GM19372 (cell line): ENCODE data around the gene KIAA1755.

ENCODE experiments used
- ATAC-seq: cut with Tn5 transposase; IDR thresholded peaks from one replicate; pipeline ENCODE4 v1.9.1; 2021; ENCODE audit warnings: mild to moderate bottlenecking, low read depth, moderate library complexity; ENCODE audit not compliant: unreplicated experiment

KIAA1755 gene

DNA sequence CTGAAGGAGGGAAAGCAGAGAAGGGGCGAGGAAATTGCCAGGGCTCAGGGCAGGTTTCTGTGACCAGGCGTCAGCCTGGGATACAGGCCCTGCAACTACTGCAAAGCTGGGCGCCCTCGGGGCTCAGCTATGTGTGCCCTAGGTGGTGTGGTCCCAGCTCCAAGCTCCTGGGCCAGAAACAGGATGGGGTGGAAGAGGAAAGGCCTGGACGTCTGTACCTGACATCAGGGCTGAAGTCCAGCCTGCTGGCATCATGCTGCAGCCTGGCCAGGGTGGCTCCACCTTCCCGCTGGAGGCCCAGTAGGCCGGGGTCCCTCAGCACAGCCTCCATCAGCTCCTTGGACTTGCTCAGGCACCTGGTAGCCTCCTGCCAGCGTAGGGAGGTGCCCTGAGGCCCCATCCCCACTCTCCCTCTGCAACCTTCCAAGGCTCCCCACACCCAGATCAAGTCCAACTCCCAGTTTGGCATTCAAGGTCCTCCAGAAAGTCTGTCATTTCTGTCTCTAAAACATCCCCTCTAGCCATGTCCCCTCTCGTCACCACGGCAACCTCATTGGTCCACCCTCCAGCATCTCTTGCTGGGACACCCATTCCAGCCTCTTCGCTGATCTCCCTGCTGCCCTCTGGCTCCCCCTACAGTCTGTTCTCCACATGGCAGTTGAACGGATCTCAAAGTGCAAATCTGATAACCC, 38.2 kb downstream of the KIAA1755 start:
- ATAC-seq = no peak

DNA sequence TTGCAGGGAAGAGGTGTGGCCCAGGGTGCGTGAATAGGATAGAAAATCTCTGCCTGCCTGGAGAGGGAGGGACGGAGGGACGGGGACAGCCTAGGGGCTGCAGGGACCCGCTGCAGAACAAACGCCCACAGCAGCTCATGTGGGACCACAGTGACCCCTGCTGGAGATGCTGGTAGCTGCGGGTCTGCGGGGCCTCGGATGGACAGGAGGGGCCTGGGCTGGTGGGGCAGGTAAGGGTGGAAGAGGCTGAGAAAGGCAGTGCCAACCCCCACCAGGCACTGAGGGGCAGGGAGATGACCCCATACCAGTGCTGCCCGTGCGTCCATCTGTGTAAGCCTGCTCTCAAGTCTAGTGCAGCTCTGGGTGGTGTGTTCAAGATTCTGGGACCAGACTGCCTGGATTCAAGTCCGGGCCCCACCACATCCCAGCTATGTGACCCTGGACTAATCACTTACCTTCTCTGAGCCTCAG, 39.4 kb downstream of the KIAA1755 start:
- no peak for ATAC-seq

DNA sequence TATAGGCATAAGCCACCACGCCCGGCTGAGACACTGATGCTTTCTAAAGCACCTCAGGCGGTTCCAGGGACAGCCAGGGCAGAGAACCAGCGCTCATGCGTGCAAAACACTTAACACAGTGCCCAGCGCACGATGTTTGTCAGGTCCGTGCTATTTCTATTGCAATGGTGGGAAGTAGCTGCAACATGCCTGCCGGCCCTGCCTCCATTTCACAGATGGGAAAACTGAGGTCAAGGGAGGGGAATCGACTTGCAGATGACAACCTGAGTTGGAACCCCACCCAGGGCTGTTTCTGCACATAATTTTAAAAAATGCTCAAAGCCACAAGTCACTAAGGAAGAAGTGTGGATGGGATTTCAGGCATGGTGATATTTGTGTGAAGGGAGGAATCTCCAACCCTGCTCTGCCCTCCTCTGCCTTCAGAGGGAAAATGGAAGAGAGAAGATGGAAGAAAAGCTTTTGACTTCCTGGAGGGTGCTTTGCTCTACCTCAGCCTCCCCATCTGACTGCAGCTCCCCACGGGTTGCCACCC, 39.9 kb downstream of the KIAA1755 start:
- ATAC-seq = no peak

DNA sequence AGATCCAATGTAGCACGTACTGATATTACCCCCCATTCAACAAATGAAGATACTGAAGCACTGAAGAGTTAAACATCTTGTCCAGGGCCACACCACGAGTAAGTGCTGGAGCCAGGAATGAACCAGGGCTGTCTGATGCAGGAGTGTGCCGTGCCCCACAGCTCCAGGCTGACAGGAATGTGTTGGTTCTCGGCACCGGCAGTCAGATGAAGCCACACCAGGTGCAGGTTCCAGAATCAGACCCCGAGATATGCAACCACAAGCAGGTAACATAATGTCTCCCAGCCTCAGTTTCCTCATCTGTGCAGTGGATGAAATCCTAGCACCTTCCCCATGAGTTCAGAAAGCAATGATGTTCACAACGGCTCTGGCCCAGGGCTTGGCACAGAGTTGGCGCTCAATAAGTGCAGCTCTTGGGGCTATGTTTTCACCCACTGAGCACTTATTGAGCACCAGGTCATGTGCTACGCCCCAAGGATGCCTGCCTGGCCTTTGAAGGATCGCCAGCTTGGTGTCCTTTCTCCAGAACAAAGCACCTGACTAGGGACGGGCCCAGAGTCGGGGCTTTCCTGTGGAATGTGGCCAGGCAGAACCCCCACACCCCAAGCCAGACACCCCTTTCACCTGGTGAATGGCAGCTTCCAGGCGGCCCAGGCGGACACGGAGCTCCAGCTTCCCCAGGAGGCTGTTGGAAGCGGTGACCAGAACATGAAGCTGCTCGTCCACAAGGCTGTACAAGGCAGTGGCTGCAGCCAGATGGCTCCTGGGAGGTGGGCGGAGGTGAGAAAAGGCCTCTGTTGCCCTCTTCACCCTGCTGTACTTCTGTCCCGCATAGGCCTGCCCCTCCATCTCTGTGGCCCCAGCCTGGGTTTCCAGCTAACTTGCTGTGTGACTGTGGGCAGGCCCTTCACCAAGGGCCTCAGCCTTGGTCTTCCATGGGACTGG, 41.3 kb downstream of the KIAA1755 start:
- no peak for ATAC-seq

DNA sequence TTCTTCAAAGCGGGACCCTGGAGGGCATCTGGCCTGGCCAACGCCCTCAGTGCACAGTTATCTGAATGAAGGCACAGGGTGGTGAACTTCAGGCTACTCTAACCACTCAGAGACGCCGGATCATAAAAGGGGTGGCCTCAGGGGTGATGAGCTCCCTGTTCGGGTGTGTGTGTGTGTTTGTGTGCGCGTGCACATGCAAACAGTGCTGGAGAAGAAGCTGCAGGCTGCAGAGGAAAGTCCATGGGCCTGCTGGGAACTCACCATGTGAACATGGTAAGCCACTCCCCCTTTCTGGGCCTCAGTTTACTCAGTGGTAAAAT, 42.0 kb downstream of the KIAA1755 start:
- no peak for ATAC-seq

DNA sequence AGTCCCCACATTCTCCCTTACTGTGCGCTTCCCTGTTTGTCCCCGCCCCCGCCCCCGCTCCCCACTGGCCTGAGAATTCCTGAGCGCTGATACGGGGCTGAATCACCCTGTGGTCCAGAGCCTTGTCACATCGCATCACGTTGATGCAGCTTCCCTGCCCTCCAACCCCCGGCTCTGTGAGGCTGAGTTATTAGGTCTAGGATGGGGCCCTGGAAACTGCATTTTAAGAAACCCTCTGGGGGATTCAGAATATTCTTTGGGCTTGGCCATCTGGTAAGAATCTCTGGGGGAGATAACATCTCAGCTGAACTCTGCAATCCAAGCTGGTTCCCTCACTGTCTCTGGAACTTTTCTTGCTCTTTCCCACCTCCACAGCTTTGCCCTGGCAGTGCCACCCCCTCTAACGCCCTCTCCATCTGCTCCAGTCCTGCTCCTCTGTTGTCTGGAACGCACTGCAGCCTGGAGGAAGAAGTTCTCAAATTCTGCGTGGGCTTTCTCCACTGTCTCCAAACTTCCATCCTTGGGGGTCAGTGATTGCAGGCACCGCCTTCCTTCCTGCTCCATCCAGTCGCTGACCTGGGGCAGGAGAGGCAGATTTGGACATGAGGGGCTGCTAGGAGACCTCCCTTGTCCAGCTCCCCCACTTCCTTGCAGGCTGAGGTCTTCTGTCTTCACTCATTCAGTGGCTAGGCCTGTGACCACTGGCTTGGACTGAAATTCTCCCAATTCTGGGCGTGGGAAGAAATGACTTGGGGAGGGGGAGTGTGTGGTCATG, 42.6 kb downstream of the KIAA1755 start:
- no peak for ATAC-seq

DNA sequence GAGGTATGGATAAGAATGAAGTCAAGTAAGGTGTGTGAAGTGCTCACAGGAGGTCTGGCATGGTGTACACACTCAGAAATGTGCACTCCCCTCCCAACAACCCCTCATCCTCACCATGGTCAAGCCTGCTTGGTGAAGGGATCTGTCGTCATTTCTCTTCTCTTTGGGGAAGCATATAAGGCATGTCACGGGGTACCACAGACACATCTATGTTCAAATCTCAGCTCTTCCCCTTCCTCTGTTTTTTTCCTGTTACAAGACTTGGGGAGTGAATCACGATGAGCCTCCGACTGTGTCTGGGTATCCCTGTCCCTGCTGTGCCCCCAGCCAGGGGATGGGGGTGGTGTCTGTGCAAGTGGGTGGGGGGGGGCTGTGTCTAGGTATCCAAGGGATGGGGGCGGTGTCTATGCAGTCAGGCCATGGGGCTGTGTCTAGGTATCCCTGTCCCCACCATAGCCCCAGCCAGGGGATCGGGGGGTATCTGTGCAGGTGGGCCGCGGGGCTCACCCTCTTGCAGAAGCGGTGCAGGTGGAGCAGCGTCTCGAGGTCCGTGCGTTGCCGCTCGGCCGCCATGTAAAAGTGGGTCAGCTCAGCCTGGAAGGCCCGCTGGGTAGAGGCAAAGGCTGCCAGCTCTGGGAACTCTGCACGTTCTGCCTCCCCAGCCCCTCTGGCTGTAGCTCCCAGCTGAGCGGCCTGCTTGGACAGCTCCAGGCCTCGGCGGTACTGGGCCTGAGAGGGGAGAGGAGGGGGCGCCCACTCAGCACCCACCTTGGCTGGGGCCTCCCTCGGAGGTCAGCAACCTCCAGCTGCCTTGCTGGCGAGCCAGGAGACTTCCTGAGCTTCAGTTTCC, 43.6 kb downstream of the KIAA1755 start:
- ATAC-seq = no peak

DNA sequence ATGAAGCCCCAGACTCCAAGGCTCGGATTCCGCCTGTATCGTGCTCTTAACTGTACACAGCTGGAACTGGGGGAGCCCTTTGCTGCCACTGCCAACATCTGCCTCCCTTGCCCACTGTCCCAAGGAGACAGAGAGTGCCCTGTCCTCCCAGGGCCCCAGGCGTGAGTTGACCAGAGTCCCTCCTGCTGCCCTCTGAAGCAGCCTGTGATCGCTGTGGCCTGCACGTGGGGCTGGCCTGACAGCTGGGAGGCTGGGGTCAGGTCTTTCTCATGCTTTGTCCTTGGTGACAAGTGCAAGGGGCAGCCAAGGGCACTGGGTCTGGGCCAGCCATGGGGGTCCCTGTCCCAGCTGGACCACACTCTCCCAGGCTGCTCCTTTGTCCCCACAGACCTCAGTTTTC, 44.3 kb downstream of the KIAA1755 start:
- no peak for ATAC-seq

DNA sequence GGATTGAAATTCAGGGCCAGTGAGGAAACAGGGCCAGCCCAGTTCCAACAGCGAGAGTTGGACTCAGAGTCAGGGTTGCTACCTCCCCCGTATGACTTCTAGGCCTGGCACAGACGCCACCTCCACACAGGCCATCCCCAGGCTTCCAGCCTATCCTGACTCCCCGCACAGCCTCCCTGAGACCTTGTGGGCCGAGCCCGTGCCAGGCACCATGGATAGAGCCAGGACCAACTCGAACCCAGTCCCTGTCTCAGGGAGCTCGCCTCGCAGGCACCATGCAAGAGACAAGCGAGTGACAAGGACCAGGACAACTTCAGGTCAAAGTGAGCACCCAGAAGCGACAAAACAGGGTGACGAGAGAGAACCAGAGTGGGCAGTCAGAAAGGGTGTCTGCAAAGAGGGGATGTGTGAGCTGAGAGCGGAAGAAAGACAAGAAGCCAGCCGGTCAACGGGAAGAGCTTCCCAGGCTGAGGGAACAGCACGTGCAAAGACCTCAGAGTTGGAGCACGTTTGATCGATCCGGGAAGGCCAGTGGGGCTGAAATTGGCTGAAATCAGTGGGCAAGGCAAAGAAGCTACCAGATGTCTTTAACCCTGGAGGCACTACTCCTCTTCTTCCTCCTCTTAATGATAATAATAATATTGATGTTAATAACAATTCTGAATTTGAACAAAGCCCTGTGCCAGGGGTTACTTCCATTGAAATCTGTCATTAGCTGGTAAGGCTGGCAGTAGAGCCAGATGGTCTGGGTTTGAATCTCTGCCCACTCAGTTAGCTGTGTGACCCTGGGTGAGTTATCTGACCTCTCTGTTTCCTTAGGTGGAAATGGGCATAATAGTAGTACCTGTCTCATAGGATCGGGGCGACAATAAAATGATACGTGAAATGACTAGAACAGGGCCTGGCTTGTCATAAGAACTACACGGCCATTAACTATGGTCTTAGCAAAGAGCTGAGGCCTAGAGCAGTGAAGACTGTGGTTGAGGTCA, 45.0 kb downstream of the KIAA1755 start:
- ATAC-seq = no peak

DNA sequence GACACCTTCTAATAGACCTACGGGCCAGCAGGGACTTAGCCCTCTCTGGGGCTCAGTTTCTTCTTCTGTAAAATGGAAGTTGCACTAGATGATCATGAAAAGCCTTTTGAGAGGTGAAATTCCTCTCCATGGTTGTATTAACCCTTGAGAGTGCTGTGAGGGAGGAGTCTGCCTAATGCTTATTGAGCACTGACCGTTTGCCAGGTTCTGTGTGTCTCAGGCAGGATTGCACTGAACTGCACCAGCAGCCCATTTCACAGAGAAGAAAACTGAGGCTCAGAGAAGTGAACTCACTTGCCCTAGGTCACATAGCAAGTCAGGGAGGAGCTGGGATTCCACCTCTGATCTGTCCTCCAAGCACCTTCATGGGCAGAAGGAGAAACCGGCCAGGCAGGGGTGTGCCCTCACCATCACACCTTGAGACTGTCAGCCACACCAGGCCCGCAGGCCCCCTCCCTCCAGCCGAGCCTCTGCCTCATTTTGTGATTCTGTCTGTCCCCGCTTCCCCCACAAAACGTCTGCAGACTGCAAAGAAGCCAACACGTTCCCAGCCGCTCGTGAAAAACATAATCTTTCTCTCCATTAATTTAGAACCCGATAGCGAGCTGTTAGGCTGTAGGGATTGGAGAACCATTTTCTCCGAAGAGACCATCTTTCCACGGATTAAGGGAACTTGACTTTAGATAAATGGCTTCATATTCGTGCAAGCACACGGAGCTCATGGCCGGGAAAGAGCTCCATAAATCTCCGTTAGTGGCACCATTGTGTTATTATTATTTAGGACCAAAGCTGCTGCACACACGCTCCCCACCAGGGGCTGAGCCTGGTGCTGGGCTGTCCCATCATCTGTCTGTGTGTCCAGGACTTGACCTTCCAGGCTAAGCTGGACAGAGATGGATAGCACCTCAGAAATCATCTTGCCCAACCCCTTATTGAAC, 46.0 kb downstream of the KIAA1755 start:
- no peak for ATAC-seq

DNA sequence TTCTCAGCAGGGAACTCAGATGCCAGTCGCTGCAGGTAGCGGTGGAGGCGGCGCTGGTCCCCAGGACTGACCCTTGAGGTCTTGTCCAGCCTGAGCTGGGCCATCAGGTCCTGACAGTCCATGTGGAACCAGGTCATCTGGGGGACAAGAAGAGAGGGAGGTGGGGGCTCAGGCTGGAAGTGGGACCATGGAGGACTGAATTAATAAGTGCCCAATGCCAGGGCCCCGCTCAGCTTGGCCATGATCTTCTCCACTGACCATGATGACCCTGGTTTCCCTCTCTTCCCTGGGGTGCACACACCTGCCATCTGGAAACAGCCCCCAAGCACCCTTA, 47.0 kb downstream of the KIAA1755 start:
- ATAC-seq = no peak

DNA sequence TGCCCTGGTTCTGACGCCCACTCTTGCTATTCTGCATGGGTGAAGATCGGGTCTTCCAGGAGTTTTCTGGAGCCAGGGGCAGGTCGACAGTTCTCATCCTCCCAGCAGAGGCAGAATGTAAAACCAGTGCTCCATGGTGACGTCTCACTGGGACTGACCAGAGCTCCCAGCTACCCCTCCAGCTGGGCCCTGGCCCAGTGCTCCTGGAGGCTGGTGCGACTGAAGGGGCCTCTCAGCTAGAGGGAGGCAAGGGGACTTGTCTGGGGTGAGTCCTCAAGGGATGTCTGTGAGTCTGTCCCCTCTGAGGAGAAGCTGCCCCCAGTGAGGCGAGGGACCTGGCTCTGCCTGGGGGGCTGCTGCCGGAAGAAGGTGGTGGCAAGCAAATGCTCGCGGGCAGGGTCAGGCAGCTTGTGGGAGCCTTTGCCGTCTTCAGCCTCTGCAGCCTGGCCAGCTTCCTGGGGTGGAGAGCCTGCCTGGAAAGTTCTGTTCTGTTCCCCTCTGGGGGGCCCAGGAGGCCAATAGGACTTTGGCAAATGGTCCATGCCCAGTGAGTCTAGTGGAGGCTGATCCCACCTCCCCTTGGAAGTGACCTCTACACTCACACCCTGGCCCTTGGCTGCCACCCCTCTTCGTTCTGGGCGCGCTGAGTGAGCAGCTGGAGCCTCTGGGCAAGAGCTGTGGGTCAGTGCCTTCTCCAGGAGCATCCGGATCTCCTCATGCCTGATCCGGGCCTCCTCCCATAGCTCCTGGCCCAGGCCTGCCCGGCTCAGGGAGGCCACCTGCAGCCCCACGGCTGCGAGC, 47.5 kb downstream of the KIAA1755 start:
- ATAC-seq = no peak

DNA sequence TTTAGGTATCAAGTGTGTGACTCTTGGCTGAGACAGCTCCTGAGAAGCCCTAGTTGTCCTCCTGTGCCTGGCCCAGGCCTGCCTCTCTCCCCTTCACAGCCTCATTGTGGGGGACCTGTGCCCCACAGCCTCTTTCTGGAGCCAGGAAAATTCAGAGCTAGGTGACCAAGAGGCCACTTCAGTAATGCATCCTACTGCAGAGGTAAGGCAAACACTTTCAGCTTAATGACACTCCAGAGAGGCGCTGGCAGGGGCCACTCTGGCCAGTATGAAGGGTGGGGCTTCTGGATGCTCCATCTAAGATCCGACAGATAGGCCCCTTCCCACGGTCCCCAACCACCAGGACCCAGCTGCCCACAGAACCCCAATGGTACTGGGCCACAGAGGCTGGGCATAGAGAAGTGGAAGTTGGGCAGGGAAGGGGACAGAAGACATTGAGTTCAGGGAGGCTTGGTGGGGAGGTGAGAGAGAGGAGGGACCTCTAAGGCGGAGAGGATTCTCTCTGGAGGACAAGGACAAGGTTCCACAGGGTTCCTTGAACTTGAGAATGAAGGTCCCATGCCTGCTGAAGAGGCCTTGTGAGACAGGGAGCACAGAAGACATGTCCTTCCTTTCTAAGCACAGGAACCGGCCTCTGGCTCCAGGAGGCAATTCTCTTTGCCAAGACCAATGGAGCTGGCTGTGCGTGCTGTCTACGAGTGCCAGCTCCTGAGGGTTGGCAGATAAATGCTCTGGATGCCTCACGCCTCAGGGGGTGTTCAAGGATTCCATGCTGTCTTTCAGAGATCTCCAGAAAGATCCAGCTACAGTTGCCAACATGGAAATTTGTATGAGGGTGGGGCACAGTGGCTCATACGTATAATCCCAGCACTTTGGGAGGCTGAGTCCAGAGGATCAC, 49.1 kb downstream of the KIAA1755 start:
- no peak for ATAC-seq

DNA sequence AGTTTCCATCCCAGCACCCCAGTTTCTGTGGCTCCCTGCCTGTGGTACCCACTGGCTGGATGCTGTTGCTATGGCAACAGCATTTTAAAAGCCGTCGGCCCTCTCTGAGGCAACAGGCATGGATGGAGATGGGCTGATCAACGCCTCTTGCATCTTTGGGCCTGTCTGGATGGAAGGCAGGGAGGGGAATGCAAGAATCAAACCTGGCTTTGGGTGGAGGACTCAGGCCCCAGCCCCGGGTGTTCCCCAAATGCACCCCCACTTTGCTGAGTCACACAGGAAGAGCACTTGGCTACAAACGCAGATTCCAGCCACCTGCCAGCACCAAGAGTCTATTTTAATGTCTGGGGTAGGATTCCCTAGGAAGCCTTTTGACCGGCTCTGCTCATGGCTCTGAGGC, 49.8 kb downstream of the KIAA1755 start:
- no peak for ATAC-seq

DNA sequence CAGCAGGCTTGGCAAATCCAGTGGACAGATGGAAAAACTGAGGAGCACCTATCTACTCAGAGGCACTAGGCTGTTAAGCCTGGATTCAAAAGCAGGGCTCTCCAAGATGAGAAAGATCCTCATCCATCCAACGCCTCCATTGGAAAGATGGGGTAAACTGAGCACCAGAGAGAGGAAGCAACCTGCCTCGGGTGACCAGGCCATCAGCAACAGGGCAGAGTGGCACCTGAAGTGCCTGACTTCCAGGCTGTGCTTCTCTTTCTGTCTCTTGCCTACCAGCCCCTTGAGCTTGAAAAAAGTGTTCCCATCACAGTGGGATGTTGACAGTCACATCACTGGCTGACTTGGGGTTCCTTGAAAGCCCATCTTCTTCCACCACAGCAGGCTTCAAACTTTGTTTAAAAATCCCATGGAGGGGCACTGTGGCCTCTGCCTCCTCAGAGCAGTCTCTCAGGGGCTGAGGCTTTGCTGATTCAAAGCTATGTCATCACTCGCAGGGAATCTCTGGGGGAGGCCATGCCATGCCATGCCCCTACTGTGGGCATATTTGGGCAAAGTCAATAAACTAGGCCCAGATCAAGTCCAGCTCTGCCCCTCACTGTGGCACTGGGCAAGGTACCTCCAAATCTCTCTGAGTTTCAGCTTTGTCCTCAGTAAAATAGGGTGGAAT, 50.7 kb downstream of the KIAA1755 start:
- no peak for ATAC-seq
